Stimulated activated naive CD4-positive, alpha-beta T cell (primary cell): ENCODE data around the gene LGI1.
"Not testable (repeated sequence)": the region's sequence is repeated elsewhere in the genome, so short reads cannot be mapped to it uniquely, and the experiment has no call there.

Source experiments
- DNase-seq, 6 experiments: peaks; one replicate each; lab custom pipeline; 2025; lab: John Stamatoyannopoulos, UW

The LGI1 gene

DNA sequence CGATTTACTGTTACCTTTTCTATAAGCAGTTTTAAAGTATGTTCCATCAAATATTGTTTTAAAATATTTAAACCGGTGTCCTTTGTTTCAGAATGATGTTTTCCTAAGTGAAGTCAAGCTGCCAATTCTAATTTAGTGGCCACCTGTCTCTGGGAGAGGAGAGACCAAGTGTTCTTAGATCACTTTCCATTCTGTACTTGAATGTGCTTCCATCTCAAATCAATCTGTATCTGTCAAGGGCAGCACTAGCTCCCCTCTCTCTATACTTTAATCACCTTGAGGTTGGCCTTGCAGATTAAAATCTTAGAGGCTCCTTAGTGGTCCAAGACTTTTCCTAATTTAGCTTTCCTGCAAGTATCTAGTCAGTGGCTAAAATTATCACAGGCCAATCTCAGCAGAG lies 49.6 kb downstream of the LGI1 start:
- no peak for DNase-seq

DNA sequence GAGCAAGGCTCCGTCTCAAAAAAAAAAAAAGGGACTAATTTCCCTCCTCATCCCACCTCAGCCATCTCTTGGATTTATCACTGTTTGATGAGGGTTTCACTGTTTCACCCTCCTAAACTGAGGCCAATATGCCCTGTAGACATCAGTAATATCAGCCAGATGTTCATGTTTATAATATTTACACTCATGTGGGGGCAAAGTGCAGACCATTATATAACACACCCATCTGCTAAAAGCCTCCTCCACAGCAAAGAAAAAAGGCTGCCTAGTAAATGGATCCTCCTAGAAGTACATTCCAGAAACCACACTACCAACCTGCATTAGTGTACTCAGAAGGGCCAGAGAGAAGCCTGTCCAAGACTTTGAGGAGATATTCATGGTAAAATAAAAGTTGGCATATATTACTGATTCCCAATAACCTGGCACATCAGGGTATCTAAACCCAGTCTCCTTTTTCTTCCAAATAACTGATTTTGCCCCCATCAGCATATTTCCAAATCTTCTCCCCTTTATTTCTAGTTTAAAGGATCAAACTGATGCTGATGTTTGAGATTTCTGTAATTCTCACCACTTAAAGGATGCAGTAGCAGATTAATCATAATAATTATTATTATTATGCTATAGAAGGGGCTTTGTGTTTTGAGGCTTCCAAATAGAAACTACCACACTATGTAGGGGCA lies 55.1 kb downstream of the LGI1 start:
- DNase-seq = no peak

DNA sequence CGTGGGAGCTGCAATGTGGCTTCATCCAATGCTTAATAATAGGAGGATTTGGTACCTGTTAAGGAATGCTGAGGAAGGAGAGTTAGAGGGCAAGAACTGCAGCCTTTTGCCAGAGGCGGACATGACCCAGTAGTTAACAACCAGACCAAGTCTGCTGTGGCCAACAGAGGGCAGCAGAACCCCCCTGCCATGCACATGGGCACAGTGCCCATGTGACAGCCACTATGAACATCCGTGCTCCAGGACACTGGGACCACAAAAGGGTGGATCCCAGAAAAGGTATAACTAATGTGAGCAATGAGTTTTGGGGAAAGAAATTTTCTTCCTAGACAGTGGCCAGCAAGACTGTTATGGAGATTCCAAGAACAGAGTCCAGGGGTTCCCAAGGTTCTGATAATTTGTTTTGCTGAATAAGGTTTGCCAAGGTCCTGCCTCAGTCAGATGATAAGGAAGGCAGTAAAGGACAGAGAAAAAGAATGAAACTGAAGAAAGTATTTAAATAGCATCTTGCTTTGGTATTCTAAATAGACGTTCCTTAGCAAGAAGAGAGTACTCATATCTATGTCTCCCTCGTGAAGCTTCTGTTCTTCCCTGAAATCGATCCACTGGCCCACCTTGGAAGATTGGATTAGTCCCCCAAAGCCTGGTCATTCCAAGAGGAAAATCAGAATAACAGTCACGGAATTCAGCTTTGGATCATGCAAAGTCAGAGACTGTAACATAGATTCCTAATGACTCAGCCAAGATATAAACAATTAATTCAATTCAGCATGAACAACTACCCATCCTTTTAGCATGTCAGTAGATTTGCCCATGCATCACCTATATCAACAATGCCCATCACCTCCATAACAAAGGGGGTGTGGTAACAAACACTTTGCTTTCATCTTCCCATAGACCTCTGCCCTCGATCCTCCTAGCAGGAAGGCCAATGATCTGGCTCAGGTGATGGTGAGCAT lies 56.0 kb downstream of the LGI1 start:
- peak in 1 of 6 experiments; percentile 6 for DNase-seq

DNA sequence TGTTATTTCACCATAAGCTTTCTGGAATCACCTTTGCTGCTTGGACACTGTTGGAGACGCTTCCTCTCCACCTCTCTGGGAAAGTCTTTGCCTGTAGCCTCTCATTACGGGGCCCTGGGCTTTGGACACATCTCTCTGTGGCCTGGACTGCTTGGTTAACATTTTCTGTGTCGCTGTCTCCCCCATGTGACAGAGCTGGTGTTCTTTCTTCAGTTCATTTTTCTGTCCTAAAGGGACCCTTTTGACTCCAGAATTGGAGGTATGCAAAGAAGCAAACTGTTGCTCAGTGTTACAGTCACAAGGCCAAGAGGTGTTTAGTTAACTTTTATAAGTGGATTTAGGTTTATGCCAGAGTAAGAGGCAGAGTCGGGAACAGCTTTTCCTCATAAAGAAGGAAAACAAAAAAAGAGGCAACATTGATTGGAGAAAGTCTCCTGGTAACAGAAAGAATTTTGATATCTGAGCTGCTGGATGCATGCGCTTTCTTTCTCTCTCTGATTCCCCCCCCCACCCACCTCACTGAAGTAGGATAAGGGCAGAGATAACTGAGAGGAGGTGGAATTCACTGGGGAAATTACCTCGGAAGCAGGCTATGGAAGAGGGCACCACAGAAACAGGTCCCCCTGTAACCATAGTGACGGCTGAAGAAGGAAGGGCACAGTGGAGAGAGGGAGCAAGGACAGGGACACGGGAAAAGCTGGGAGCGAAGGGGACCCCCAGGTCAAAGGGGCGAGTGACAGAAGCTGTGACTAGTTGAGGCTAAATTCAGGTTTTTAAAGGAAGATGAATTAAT lies 57.8 kb downstream of the LGI1 start:
- no peak for DNase-seq

DNA sequence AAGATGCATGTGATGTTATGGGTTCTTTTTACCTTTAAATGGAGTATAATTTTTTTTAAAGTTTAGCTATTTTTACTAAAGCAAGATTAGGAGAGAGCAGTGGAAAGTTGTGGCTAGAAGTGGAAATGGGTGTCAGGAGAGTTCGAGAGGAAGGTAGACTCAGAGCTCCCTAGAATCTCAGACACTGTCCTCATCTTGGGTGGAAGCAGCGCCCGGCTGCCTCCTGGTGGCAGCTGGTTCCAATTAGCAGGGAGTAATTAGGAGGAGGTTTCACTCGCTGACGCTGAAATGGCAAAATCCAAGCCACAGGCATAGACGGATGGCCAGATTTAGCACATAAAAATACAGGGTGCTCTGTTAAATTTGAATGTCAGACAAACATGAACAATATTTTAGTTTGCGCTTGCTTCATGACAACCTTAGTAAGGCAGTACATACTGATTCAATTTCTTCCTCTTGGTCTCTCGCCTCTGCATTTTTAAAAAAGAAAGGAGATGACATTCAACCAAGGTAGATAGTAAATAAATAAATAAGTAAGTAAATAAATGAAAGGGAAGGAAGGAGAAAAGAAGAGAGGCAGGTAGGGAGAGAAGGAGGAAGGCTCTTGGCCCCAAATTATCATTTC lies 58.5 kb downstream of the LGI1 start:
- DNase-seq = peak in 1 of 6 experiments; percentile 10

DNA sequence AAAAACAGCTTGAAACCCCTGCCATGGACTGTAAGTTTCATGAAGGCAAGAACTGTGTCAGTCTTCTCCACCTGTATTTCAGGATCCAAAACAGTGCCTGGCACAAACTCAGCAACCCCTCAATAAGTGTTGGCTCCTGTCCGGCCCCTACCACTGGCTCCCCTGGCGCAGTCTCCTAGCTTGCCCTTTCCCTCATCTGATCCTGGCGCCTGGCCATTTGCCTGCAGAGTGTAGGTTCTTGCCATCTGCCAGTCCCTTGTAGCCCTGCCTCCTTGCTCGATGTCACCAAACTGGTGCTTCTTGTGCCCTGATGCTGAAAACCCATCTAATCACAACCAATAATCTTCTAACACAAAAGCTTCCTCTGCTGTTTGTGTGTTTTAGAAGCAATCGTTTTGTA lies 60.4 kb downstream of the LGI1 start:
- DNase-seq = no peak

DNA sequence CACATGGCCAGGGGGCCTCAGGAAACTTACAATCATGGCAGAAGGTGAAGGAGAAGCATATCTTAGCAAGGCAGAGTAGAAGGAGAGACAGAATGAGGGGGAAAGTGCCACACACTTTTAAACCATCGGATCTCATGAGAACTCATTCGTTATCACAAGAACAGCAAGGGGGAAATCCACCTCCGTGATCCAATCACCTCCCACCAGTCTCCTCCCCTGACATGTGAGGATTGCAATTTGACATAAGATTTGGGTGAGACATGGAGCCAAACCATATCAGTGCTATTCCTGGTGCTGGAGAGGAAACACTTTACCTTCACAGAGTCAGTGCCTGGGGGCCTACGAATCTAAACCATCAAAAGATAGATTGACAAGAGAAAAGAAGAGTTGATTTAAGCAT lies 61.8 kb downstream of the LGI1 start:
- DNase-seq = no peak

DNA sequence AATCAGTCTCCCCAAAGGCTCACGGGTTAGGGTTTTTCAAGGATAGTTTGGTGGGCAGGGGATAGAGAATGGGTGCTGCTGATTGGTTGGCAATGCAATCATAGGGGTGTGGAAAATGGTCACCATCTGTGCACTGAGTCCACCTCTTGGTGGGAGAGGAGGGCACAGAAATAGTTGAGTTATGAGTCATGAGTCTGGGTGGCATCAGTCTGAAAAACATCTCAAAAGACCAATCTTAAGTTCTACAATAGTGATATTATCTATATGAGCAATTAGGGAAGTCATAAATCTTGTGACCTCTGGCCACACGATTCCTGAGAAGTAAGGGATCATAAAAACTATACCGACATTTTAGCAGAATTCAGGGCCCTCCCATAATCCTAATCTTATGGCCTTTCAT lies 62.7 kb downstream of the LGI1 start:
- DNase-seq = no peak

DNA sequence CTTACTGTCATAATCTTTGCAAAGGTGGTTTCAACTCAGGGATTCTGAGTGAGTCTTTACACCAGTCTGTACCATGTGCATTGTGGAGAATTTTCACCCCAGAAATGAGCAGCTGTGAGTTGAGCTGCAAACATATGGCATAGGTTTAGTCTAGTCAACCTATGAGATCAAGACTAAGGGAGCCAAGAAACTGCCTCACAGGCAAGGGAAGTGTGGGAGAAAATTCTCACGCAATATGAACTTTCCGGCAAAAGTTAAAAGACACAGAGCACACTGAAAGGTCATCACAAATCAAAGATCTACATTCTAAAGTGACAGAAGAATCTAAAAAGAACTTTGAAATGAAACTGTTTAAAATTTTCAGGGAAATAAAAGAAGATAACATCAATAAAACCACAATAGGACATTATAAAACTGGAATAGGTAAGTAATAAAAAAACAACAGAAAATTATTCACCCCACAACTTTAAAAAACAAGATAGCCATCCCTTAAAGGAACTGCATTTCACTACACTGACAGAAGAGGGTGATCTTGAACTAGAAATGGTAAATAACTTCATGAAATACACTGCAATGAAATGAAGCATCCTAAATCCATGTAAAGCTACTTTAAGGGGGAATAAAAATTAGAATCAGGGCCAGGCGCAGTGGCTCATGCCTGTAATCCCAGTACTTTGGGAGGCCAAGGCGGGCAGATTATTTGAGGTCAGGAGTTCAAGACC lies 63.5 kb downstream of the LGI1 start:
- DNase-seq = no peak

DNA sequence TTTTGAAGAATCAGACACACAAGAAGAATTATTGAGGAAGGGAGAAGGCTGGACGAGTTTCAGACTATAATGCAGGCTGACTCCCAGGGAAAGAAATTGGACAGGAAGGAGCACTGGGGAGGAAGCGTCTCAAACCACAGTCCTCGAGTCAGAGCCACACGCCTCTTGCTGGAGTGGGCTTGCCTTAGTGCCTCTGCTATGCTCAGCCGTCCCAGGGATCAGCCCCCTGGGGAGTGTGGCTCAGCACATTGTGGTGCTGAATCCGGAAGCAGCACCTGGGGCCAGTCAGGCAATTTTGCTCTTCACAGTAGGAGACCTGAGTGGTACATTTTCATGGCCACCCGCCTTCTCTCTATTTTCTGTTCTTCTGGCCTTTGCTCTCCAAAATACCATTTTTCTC lies 68.6 kb downstream of the LGI1 start:
- no peak for DNase-seq

DNA sequence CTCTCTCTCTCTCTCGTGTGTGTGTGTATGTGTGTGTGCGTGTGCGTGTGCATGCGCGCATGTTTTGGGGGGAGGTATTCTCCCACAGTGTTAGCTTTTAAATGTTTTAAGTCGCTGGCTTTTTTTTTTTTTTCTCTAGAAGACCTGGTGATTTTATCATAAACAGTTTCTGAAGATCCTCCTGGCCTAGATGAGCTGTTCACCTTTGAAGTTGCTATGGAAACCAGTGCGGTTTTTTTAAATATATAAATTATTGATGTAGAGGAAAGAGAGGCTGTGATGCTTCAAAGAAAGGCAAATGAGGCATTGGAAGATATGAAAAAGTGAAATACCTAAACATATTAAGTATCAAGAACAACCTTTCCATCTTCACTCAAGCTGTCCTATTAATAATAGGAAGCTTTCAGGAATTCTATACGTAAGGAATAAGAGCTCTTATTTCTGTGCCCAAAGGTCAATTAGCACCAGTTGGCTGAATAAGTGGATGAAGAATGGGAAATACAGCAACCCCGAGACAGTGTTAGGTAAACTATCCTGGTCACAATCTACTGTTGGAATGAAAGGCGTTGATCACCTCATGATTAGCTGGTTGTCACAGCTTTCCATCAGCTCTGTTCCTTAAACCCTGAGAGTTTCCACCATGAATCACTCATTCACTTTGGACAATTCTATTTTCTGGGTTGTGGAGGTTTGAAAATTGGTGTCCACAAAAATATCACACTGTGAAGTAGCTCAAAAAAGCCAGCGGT lies 69.5 kb downstream of the LGI1 start:
- DNase-seq = no peak

DNA sequence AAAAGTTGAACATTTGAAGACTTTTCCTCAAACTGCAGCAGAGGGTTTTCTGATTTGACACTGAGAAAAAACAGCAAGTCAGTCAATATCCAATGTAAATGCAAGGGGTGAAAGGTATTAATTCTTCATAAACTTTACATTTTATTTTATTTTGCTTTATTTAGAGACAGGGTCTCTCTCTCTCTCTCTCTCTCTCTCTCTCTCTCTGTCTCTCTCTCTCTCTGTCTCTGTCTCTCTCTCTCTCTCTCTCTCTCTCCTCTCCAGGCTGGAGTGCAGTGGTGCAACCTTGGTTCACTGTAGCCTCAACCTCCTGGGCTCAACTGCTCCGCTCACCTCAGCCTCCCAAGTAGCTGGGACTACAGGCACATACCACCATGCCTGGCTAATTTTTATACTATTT lies 73.3 kb downstream of the LGI1 start:
- DNase-seq = not testable (repeated sequence)

DNA sequence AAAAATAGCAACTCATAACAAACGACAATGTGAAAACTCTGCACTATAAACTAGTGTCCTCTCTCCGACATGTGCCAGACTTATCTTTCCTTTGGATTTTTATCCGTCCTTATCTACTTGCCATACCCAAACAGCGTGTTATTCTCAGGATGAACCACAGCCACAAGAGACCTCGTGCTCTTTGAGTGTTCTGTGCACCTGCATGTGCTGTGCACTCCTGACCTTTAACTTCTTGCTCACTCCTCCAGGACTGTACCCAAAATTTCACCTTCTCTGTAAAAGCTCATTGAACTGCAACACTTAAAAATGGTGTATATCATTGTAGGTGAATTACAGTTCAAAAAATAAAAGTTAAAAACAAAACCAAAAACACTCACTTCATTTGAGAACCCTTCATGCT lies 78.0 kb downstream of the LGI1 start:
- DNase-seq = no peak

DNA sequence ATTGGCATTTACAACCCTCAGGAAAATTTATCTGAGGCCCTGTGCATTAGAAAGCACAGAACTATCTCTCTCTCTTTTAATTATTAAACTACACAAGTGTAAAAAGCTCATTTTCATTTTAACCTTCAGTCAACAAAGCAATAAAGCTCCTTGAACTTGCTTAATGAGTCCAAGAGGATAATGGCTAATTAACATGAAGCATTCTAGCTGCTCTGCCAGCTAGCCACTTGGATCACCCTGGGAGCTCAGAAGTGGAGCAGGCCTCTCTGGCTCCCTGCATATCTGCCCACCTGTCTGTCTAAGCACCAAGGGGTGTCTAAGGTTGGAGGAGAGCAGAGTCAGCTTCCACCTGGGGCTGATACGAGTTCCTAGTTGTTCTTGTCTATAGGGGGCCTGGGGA lies 80.1 kb downstream of the LGI1 start:
- no peak for DNase-seq

DNA sequence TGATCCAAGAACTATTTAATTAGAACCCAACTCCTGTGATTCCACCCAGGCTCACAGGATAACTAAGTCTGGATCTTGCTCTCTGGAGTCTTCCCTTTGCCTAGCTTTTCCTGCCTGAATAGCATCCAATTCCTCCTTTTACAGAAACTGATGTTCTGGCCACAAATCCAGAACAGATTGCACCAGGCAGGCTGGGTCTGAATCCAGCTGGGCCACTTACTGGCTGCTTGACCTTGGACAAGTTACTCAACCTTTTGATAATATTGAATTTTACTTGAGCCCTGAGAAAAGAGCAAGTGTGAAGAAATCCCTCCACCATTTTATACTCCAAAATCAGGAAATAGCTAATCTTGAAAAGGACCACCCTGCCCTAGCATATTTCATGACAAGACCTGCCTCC lies 80.5 kb downstream of the LGI1 start:
- DNase-seq = no peak

DNA sequence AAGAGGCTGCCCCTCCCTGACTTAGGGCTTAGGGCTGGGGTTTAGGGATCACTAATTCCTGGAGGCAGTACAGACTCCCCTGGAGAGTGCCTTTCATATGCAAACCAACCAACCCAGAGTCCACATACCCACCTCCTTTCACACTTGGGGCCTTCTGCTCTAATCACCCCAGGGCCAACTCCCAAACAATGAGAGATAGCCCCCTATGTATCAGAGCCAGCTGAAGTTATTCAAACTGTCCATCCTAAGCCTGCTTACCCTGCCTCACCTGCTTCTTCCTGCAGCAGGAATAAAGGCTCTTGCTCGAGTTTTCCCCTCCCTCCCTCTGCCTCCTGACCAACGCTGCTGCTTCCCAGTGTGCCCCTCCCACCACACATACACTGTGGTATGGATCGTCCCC lies 84.2 kb downstream of the LGI1 start:
- no peak for DNase-seq

DNA sequence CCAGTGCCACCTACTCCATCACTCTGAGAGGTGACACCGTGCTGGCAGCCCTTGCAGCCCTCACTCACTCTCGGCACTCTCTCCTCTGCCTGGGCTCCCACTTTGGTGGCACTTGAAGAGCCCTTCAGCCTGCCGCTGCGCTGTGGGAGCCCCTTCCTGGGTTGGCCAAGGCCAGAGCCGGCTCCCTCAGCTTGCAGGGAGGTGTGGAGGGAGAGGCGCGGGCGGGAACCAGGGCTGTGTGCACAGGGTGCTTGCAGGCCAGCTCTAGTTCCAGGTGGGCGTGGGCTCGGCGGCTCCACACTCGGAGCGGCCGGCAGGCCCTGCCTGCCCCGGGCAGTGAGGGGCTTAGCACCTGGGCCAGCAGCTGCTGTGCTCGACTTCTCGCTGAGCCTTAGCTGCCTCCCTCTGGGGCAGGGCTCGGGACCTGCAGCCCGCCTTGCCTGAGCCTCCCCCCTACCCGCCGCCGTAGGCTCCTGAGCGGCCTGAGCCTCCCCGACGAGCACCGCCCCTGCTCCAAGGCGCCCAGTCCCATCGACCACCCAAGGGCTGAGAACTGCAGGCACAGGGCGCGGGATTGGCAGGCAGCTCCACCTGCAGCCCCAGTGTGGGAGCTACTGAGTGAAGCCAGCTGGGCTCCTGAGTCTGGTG lies 87.4 kb downstream of the LGI1 start:
- DNase-seq = no peak
